ENCODE data around the gene KRTAP9-7.

GRCh38 chr17:41325126-41325525 is 49.6 kb downstream of the KRTAP9-7 start:
- TF ChIP-seq CTCF (IDR thresholded peaks at IDR 0.05) (no peak), POLR2A (IDR thresholded peaks at IDR 0.05) (no peak)

All from uterus (tissue), 2 donors.